ENCODE results near the gene HK1. TPM values are rescaled to one million over a fixed set of nuclear protein-coding genes. Genes with fewer than 3 reads are reported as not detected.

The HK1 gene
- total and polyA plus RNA-seq, 2 donors (not counting 1 experiment from before 2014, with no cell fraction given), result 24.7 to 40.8 TPM

GRCh38 chr10:69417542-69417941 is 139.2 kb downstream of the HK1 start:
- H3K79me2 ChIP-seq (ENCODE audit: control insufficient read depth, insufficient read depth, low read length), result no peaks in the 10 kb centered on the region
- 94% methylated on average over 10 of the region's 11 CpGs for WGBS (ENCODE audit: insufficient coverage)
- peaks cover 0 to 6% of the 10 kb centered on the region in 2 donors for H3K4me1 ChIP-seq (ENCODE audit: control insufficient read depth in 2 of 2, insufficient read depth in 2 of 2, low read length in 2 of 2)
- no peak overlapping the region for H3K4me2 ChIP-seq (replicated peaks; ENCODE audit: low read depth, low read length, poor library complexity, severe bottlenecking)
- ATAC-seq (ENCODE audit: low read depth) (no peak), DNase-seq (no peak)
- ChIA-PET POLR2A (no interaction called here), CTCF (interaction anchor here (0.6 kb wide), 1 partner anchor 181 kb away, joined by 5 read pairs; no protein-coding TSS in a partner anchor)
- Mint-ChIP-seq H3K4me3 (no peak overlapping the region), H3K27ac (no peak overlapping the region), H3K9me3 (ENCODE audit: insufficient read depth) (no peaks in the 10 kb centered on the region), H3K4me1 (peaks cover 2% of the 10 kb centered on the region), H3K27me3 (peaks cover 37% of the 10 kb centered on the region)
- TF ChIP-seq CTCF (IDR thresholded peaks at IDR 0.05), result no peak
- no peak for TF ChIP-seq EZH2 (IDR thresholded peaks at IDR 0.05; ENCODE audit: borderline replicate concordance, insufficient read depth, low read depth, low read length, poor library complexity, severe bottlenecking)
- H2AFZ ChIP-seq (ENCODE audit: insufficient read depth, low read depth, low read length, poor library complexity, severe bottlenecking), result no peak overlapping the region
- no peak overlapping the region for H3K27ac ChIP-seq (ENCODE audit: low read length in 2 of 2)
- H4K20me1 ChIP-seq (ENCODE audit: control insufficient read depth, insufficient read depth, low read length, poor library complexity, severe bottlenecking), result no peaks in the 10 kb centered on the region
- H3K36me3 ChIP-seq (replicated peaks in 1 of 2; ENCODE audit: control extremely low read depth in 1 of 2, control insufficient read depth in 1 of 2, extremely low read depth in 1 of 2, insufficient read depth in 2 of 2, low read length in 1 of 2), result no peaks in the 10 kb centered on the region
- H3K9me3 ChIP-seq (ENCODE audit: control extremely low read depth in 1 of 3, control insufficient read depth in 2 of 3, insufficient read depth in 1 of 3, low read length in 2 of 3), result no peaks in the 10 kb centered on the region
- H3K27me3 ChIP-seq (replicated peaks in 1 of 4; ENCODE audit: control extremely low read depth in 1 of 4, control insufficient read depth in 3 of 4, insufficient read depth in 4 of 4, low read length in 3 of 4), result peaks cover 0 to 11% (median 1%) of the 10 kb centered on the region in 4 experiments
- no peak overlapping the region for H3K9ac ChIP-seq (ENCODE audit: low read length)
- intact Hi-C loops (cut with micrococcal nuclease), result no loop called here
- H3K4me3 ChIP-seq (ENCODE audit: control extremely low read depth in 1 of 5, extremely low read depth in 1 of 5, insufficient read depth in 1 of 5, low read depth in 2 of 5, low read length in 4 of 5), result no peak overlapping the region

GRCh38 chr10:69418052-69418752 is 139.9 kb downstream of the HK1 start:
- Histone ChIP-seq H3K79me2 (ENCODE audit: control insufficient read depth, insufficient read depth, low read length) (no peaks in the 10 kb centered on the region), H3K36me3 (replicated peaks in 1 of 2; ENCODE audit: control extremely low read depth in 1 of 2, control insufficient read depth in 1 of 2, extremely low read depth in 1 of 2, insufficient read depth in 2 of 2, low read length in 1 of 2) (no peaks in the 10 kb centered on the region), H3K9me3 (ENCODE audit: control extremely low read depth in 1 of 3, control insufficient read depth in 2 of 3, insufficient read depth in 1 of 3, low read length in 2 of 3) (no peaks in the 10 kb centered on the region), H3K9ac (ENCODE audit: low read length) (no peak overlapping the region), H3K27ac (ENCODE audit: low read length in 2 of 2) (no peak overlapping the region), H3K4me2 (replicated peaks; ENCODE audit: low read depth, low read length, poor library complexity, severe bottlenecking) (no peak overlapping the region), H2AFZ (ENCODE audit: insufficient read depth, low read depth, low read length, poor library complexity, severe bottlenecking) (no peak overlapping the region), H3K4me3 (ENCODE audit: control extremely low read depth in 1 of 5, extremely low read depth in 1 of 5, insufficient read depth in 1 of 5, low read depth in 2 of 5, low read length in 4 of 5) (no peak overlapping the region), H3K27me3 (replicated peaks in 1 of 4; ENCODE audit: control extremely low read depth in 1 of 4, control insufficient read depth in 3 of 4, insufficient read depth in 4 of 4, low read length in 3 of 4) (peaks cover 0 to 9% (median 1%) of the 10 kb centered on the region in 4 experiments), H3K4me1 (ENCODE audit: control insufficient read depth in 2 of 2, insufficient read depth in 2 of 2, low read length in 2 of 2) (peaks cover 0 to 4% of the 10 kb centered on the region in 2 donors), H4K20me1 (ENCODE audit: control insufficient read depth, insufficient read depth, low read length, poor library complexity, severe bottlenecking) (no peaks in the 10 kb centered on the region)
- H3K27ac Mint-ChIP-seq, result no peak overlapping the region
- H3K27me3 Mint-ChIP-seq, result peaks cover 35% of the 10 kb centered on the region
- no peak overlapping the region for H3K4me3 Mint-ChIP-seq
- no peak for ATAC-seq (ENCODE audit: low read depth)
- ChIA-PET POLR2A (no interaction called here), CTCF (no interaction called here)
- no peak for TF ChIP-seq EZH2 (IDR thresholded peaks at IDR 0.05; ENCODE audit: borderline replicate concordance, insufficient read depth, low read depth, low read length, poor library complexity, severe bottlenecking)
- no peak for TF ChIP-seq CTCF (IDR thresholded peaks at IDR 0.05)
- H3K9me3 Mint-ChIP-seq (ENCODE audit: insufficient read depth), result no peaks in the 10 kb centered on the region
- intact Hi-C loops (cut with micrococcal nuclease), result no loop called here
- DNase-seq, result no peak
- 81% methylated on average over 6 of the region's 8 CpGs for WGBS (ENCODE audit: insufficient coverage)
- H3K4me1 Mint-ChIP-seq, result peaks cover under 1% of the 10 kb centered on the region
